SH-SY5Y (cell line): ENCODE results near the gene FBXW4.

Source experiments
- GATA2 ChIP-seq: IDR thresholded peaks from 2 replicates; pipeline ENCODE4 v1.6.1; 2011; ENCODE audit warnings: mild to moderate bottlenecking, low read depth, low read length
- GATA3 ChIP-seq: IDR thresholded peaks from 2 replicates; pipeline ENCODE4 v1.6.1; 2011; ENCODE audit warnings: low read depth, mild to moderate bottlenecking, low read length, moderate library complexity

DNA sequence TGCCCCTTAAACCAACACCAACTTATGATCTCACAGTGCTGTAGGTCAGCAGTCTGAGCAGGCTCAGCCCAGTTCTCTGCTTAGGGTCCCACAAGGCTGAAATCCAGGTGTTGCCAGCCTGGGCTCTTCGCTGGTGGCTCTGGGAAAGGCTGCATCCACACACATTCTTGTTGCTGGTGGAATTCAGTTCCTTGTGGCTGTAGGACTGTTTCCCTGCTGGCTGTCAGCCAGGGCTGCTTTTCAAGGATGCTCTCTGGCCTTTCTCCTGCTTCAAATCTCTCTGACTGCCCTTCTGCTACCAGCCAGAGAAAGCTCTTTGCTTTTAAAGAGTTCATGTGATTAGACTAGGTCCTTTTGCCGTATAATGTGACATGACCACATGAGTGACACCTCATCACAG is 122.2 kb downstream of the FBXW4 start:
- TF ChIP-seq GATA2 = no peak
- no peak for TF ChIP-seq GATA3
